Sciatic nerve (tissue), 2 donors: ENCODE results near the gene RPS24. TPM values are rescaled to one million over a fixed set of nuclear protein-coding genes. Genes with fewer than 3 reads are reported as not detected.
"Not testable (repeated sequence)": the region's sequence is repeated elsewhere in the genome, so short reads cannot be mapped to it uniquely, and the experiment has no call there.

ENCODE experiments used
- ATAC-seq: fragments of 200-7000 bp; cut with Tn5 transposase; one replicate; pipeline ENCODE4 v1.9.1; 2020; ENCODE audit warnings: mild to moderate bottlenecking, moderate library complexity
- DNase-seq: peaks from one replicate; pipeline ENCODE4 v3.0.0-alpha.2; 2020; ENCODE audit warnings: low spot score
- intact Hi-C: fragments of 100-400 bp; cut with DNase I; formaldehyde crosslinking; loops from one replicate; pipeline ENCODE4 v1.14.2; 2022
- total RNA-seq: library from RNA; stranded (reverse); fragmentation: NEBNext Ultra II Directional; extraction: Animal tissue kit (Norgen Biotek cat#: 25700); gene quantifications from one replicate; pipeline ENCODE4 v1.2.1, GENCODE V29; 2021
- donor health status: DM: no; HTN: no; CAD: no.
- donor health status: DM: no; HTN: no; CAD: no.

Gene RPS24
- total RNA-seq, 1 donor from 2014 or later = 1,000 TPM

GRCh38 chr10:78071857-78072179, 38.2 kb downstream of the RPS24 start:
- DNase-seq = no peak
- no peak for ATAC-seq
- intact Hi-C loops = no loop called here

DNA sequence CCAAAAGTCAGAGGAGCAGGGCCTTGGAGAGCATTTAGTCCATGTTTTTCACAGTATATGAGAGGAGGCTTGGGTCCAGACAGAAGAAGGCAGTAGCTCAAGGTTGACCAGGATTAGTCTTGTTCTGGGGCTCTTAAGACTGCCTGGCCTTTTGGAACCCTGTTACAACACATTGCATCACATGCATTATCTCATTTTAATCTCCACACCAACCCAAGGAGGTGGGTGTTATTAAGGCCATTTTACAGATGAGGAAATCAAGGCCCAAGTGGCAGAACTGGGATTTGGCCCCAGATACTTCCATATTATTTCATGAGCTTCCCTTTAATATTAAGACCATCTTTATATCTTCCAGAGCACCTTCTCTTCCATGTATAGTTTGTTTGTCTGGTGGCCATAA, 38.8 kb downstream of the RPS24 start:
- ATAC-seq = no peak

DNA sequence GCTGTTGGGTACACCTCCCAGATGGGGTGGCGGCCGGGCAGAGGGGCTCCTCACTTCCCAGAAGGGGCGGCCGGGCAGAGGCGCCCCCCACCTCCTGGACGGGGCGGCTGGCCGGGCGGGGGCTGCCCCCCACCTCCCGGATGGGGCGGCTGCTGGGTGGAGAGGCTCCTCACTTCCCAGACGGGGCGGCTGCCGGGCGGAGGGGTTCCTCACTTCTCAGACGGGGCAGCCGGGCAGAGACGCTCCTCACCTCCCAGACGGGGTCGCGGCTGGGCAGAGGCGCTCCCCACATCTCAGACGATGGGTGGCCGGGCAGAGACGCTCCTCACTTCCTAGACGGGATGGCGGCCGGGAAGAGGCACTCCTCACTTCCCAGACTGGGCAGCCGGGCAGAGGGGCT, 42.1 kb downstream of the RPS24 start:
- intact Hi-C loops, DNase-seq, ATAC-seq: not testable (repeated sequence)

More for the DNA sequence above, 38.8 kb downstream of the RPS24 start:
- intact Hi-C loops = no loop called here
- DNase-seq = no peak

GRCh38 chr10:78078539-78079330, 45.1 kb downstream of the RPS24 start:
- DNase-seq (no peak), ATAC-seq (no peak)
- intact Hi-C loops = no loop called here

DNA sequence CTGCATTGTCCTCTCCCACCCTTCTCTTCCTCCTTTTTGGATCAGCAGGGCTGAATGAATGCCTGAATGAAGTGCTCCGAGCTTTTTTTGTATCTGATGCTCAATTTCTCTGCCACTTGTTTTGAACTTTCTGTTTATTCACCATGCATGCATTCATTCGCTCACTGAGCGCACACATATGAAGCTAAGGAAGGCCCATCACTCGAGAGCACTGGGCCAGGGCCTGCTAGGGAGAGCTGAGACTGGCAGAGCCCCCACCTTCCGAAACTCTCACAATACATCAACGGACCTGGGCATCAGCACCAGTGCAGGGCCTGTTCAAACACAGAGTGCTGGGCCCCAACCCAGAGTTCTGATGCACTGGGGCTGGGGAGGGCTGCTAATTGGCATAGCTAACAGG, 45.7 kb downstream of the RPS24 start:
- ATAC-seq = no peak
- DNase-seq = no peak

GRCh38 chr10:78081292-78081691, 47.6 kb downstream of the RPS24 start:
- DNase-seq (no peak), ATAC-seq (no peak)
- intact Hi-C loops = no loop called here

More for the DNA sequence above, 45.7 kb downstream of the RPS24 start:
- intact Hi-C loops = no loop called here

DNA sequence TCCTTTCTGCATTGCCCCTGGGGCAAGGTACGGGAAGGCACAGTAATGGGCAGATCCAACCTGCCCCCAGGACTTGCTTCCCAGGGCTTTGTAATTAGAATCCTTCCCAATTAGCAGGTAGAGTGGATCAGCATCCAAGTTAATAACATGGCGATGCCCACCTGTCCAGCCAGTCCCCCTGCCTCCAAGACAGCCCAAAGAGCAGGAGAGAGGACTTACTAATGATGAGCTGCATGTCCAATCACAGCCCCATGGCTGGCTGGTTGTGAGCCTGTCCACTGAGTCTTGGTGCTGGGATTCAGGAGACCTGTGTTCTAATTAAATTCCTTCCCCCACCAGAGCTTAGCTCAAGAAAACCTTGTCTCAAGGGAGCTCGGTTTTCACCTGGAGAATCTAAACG, 49.0 kb downstream of the RPS24 start:
- no peak for DNase-seq
- ATAC-seq = no peak
- intact Hi-C loops = no loop called here

Other genes starting within 250 kb of the RPS24 start
- gene DLG5, start 107.1 kb upstream of the RPS24 start, total RNA-seq = 31.3 TPM
- gene POLR3A, start 4.3 kb upstream of the RPS24 start, total RNA-seq = 12.6 TPM